OCI-LY3 (cell line): Measurements from ENCODE around the gene ATF6.
"Not testable (repeated sequence)": the region's sequence is repeated elsewhere in the genome, so short reads cannot be mapped to it uniquely, and the experiment has no call there.

Experiments
- H2AFZ ChIP-seq: fragments of 200-600, 300-600 bp; shearing (Covaris generic); 2 replicates; pipeline ENCODE4 v1.6.0; 2014; ENCODE audit warnings: antibody characterized with exemption, low read depth, low read length
- H3K27ac ChIP-seq: fragments of 200-600, 300-600 bp; sonication (generic); 2 replicates; pipeline ENCODE4 v1.5.1; 2014; ENCODE audit warnings: mild to moderate bottlenecking, low read length, moderate library complexity, mixed read lengths
- H3K27me3 ChIP-seq: fragments of 200-600, 300-600 bp; sonication (generic); 2 replicates; pipeline ENCODE4 v1.6.1; 2014; ENCODE audit warnings: low read depth, low read length, mixed read lengths
- H3K36me3 ChIP-seq: fragments of 200-600, 300-600 bp; sonication (generic); replicated peaks from 2 replicates; pipeline ENCODE3; 2014; ENCODE audit warnings: low read depth, low read length, mixed read lengths
- H3K4me1 ChIP-seq: fragments of 300-600, 200-600 bp; sonication (generic); 2 replicates; pipeline ENCODE4 v1.6.1; 2014; ENCODE audit warnings: low read length, mixed read lengths
- H3K4me2 ChIP-seq: fragments of 200-600, 300-600 bp; sonication (generic); 2 replicates; pipeline ENCODE4 v1.6.1; 2014; ENCODE audit warnings: low read length, mixed read lengths
- H3K4me3 ChIP-seq: fragments of 300-600, 200-600 bp; sonication (generic); 2 replicates; pipeline ENCODE4 v1.5.1; 2014; ENCODE audit warnings: antibody characterized with exemption, mild to moderate bottlenecking, low read length, moderate library complexity
- H3K79me2 ChIP-seq: fragments of 300-600, 200-600 bp; shearing (Covaris generic); 2 replicates; pipeline ENCODE4 v1.6.1; 2014; ENCODE audit warnings: mild to moderate bottlenecking, low read length, mixed read lengths
- H3K9ac ChIP-seq: fragments of 300-600, 200-600 bp; shearing (Covaris generic); 2 replicates; pipeline ENCODE4 v1.6.0; 2014; ENCODE audit warnings: mild to moderate bottlenecking, low read length, moderate library complexity
- H3K9me3 ChIP-seq: fragments of 200-600, 300-600 bp; shearing (Covaris generic); 2 replicates; pipeline ENCODE4 v1.6.1; 2014; ENCODE audit warnings: low read length, mixed read lengths; ENCODE audit not compliant: insufficient read depth
- H4K20me1 ChIP-seq: fragments of 200-600, 300-600 bp; sonication (generic); 2 replicates; pipeline ENCODE4 v1.6.1; 2016; ENCODE audit warnings: low read length, mixed read lengths; ENCODE audit not compliant: insufficient read depth
- CTCF ChIP-seq: fragments of 200-600, 300-600 bp; sonication (generic); IDR thresholded peaks from 2 replicates; pipeline ENCODE4 v1.5.1; 2014; ENCODE audit warnings: antibody characterized with exemption, low read length, low read depth
- EZH2phosphoT487 ChIP-seq: fragments of 200-600 bp; shearing (Covaris generic); IDR thresholded peaks from 2 replicates; pipeline ENCODE4 v1.6.1; 2018; ENCODE audit warnings: antibody characterized with exemption, mixed run types, low read depth

ATF6 gene

GRCh38 chr1:161723459-161724141 lies 42.5 kb upstream of the ATF6 start:
- Histone ChIP-seq H3K9ac (no peak overlapping the region), H3K36me3 (no peaks in the 10 kb centered on the region), H3K27me3 (no peaks in the 10 kb centered on the region), H3K4me3 (no peak overlapping the region), H2AFZ (no peak overlapping the region), H3K27ac (no peak overlapping the region), H3K9me3 (no peaks in the 10 kb centered on the region), H4K20me1 (no peaks in the 10 kb centered on the region), H3K4me2 (no peak overlapping the region), H3K79me2 (no peaks in the 10 kb centered on the region; the same call in 1 of the 2 replicates), H3K4me1 (peaks cover 58% of the 10 kb centered on the region)
- TF ChIP-seq EZH2phosphoT487 (no peak), CTCF (no peak)

- H2AFZ ChIP-seq, result peak overlapping the region; percentile 42; the same call in 1 of the 2 replicates
- H3K9ac ChIP-seq, result peak overlapping the region; percentile 80
- H3K9me3 ChIP-seq, H4K20me1 ChIP-seq, H3K79me2 ChIP-seq, H3K36me3 ChIP-seq, H3K27me3 ChIP-seq: not testable (repeated sequence)
- H3K4me1 ChIP-seq, result peaks cover 58% of the 10 kb centered on the region
- H3K4me3 ChIP-seq, result peak overlapping the region; percentile 76
- H3K4me2 ChIP-seq, result peak overlapping the region; percentile 95
- H3K27ac ChIP-seq, result peak overlapping the region; percentile 61
Measured at GRCh38 chr1:161725258-161725907, 40.7 kb upstream of the ATF6 start.

GRCh38 chr1:161725908-161726472 lies 40.1 kb upstream of the ATF6 start:
- TF ChIP-seq EZH2phosphoT487 (no peak), CTCF (peak; percentile 32)
- Histone ChIP-seq H3K27me3 (no peaks in the 10 kb centered on the region), H3K27ac (peak overlapping the region; percentile 61)

GRCh38 chr1:161726473-161727255 lies 39.5 kb upstream of the ATF6 start:
- Histone ChIP-seq H3K9ac (peak overlapping the region; percentile 80), H3K4me2 (peak overlapping the region; percentile 95), H4K20me1 (no peaks in the 10 kb centered on the region), H3K27ac (peak overlapping the region; percentile 61), H3K79me2 (no peaks in the 10 kb centered on the region; the same call in 1 of the 2 replicates), H3K4me3 (peak overlapping the region; percentile 76), H3K27me3 (no peaks in the 10 kb centered on the region), H3K9me3 (no peaks in the 10 kb centered on the region), H2AFZ (peak overlapping the region; percentile 39), H3K36me3 (no peaks in the 10 kb centered on the region), H3K4me1 (peaks cover 49% of the 10 kb centered on the region)
- no peak for TF ChIP-seq EZH2phosphoT487
- no peak for TF ChIP-seq CTCF

More at GRCh38 chr1:161725908-161726472, 40.1 kb upstream of the ATF6 start:
- Histone ChIP-seq H3K36me3 (no peaks in the 10 kb centered on the region), H3K79me2 (no peaks in the 10 kb centered on the region; the same call in 1 of the 2 replicates), H2AFZ (peak overlapping the region; percentile 42; the same call in 1 of the 2 replicates), H3K4me1 (peaks cover 56% of the 10 kb centered on the region), H3K9ac (peak overlapping the region; percentile 80), H3K4me3 (peak overlapping the region; percentile 76), H3K9me3 (no peaks in the 10 kb centered on the region), H3K4me2 (peak overlapping the region; percentile 95), H4K20me1 (no peaks in the 10 kb centered on the region)
